Adrenal gland (tissue), 5 donors: Measurements from ENCODE around the gene GRM5.

Experiments
- POLR2A ChIP-seq, 2 donors: fragments of 450-650 bp; IDR thresholded peaks; one replicate each; pipeline ENCODE4 v1.6.1; 2017; ENCODE audit warnings: antibody characterized with exemption in 2 of 2, mild to moderate bottlenecking in 2 of 2, moderate library complexity in 1 of 2
- TF ChIP-seq, protein P1 (sequence below), 6 experiments: fragments of 450-650 bp in 4 of 6; fragments of 200-600 bp in 2 of 6; sonication (generic) in 1 of 6; IDR thresholded peaks; 1 replicate in 5 of 6; 2 replicates in 1 of 6; pipeline versions ENCODE4 v1.5.1 to v1.8.0; 2016 to 2021; ENCODE audit warnings: antibody characterized with exemption in 6 of 6, mild to moderate bottlenecking in 2 of 6, moderate library complexity in 1 of 6
- donor health status: DM: no; HTN: no; CAD: no.

DNA sequence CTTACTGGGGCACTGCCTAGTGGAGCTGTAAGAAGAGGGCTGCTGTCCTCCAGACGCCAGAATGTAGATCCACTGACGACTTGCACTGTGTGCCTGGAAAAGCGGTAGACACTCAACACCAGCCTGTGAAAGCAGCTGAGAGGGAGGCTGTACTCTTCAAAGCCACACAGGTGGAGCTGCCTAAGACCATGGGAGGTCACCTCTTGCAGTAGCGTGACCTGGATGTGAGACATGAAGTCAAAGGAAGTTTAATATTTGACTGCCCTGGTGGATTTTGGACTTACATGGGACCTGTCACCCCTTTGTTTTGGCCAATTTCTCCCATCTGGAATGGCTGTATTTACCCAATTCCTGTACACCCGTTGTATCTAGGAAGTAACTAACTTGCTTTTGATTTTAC lies 531.6 kb downstream of the GRM5 start:
- TF ChIP-seq, protein P1, sequence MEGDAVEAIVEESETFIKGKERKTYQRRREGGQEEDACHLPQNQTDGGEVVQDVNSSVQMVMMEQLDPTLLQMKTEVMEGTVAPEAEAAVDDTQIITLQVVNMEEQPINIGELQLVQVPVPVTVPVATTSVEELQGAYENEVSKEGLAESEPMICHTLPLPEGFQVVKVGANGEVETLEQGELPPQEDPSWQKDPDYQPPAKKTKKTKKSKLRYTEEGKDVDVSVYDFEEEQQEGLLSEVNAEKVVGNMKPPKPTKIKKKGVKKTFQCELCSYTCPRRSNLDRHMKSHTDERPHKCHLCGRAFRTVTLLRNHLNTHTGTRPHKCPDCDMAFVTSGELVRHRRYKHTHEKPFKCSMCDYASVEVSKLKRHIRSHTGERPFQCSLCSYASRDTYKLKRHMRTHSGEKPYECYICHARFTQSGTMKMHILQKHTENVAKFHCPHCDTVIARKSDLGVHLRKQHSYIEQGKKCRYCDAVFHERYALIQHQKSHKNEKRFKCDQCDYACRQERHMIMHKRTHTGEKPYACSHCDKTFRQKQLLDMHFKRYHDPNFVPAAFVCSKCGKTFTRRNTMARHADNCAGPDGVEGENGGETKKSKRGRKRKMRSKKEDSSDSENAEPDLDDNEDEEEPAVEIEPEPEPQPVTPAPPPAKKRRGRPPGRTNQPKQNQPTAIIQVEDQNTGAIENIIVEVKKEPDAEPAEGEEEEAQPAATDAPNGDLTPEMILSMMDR (IDR thresholded peaks at IDR 0.05): no peak
- TF ChIP-seq POLR2A (IDR thresholded peaks at IDR 0.05): no peak
